GM10248 (cell line): Measurements from ENCODE around the gene KIDINS220.

Experiments
- CTCF ChIA-PET: fragments of 300-600 bp; sonication (Branson Sonifier 250); formaldehyde crosslinking; extraction: SDS; loops from one replicate; lab custom pipeline; 2021; ENCODE audit warnings: antibody characterized with exemption; lab: Yijun Ruan, JAX
- POLR2A ChIA-PET: fragments of 350-650 bp; sonication (Branson Sonifier 250); formaldehyde crosslinking; extraction: SDS; loops from one replicate; lab custom pipeline; 2020; ENCODE audit warnings: antibody characterized with exemption; lab: Yijun Ruan, JAX
- DNase-seq: peaks from one replicate; pipeline ENCODE4 v3.0.0; 2012; ENCODE audit errors: extremely low spot score
- TF ChIP-seq, protein P1 (sequence below): IDR thresholded peaks from 2 replicates; pipeline ENCODE4 v1.5.1; 2012; ENCODE audit warnings: mild to moderate bottlenecking, low read depth; ENCODE audit errors: extremely low read depth, missing control alignments, control extremely low read depth

KIDINS220 gene

GRCh38 chr2:8805278-8806210, 31.9 kb downstream of the KIDINS220 start:
- TF ChIP-seq, protein P1, sequence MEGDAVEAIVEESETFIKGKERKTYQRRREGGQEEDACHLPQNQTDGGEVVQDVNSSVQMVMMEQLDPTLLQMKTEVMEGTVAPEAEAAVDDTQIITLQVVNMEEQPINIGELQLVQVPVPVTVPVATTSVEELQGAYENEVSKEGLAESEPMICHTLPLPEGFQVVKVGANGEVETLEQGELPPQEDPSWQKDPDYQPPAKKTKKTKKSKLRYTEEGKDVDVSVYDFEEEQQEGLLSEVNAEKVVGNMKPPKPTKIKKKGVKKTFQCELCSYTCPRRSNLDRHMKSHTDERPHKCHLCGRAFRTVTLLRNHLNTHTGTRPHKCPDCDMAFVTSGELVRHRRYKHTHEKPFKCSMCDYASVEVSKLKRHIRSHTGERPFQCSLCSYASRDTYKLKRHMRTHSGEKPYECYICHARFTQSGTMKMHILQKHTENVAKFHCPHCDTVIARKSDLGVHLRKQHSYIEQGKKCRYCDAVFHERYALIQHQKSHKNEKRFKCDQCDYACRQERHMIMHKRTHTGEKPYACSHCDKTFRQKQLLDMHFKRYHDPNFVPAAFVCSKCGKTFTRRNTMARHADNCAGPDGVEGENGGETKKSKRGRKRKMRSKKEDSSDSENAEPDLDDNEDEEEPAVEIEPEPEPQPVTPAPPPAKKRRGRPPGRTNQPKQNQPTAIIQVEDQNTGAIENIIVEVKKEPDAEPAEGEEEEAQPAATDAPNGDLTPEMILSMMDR: no peak
- no peak for DNase-seq
- ChIA-PET POLR2A (no interaction called here), CTCF (interaction anchor here (1.4 to 2.3 kb wide), 6 partner anchors 9 to 29 kb away, joined by 3 to 9 read pairs (median 6); no protein-coding TSS in a partner anchor)

DNA sequence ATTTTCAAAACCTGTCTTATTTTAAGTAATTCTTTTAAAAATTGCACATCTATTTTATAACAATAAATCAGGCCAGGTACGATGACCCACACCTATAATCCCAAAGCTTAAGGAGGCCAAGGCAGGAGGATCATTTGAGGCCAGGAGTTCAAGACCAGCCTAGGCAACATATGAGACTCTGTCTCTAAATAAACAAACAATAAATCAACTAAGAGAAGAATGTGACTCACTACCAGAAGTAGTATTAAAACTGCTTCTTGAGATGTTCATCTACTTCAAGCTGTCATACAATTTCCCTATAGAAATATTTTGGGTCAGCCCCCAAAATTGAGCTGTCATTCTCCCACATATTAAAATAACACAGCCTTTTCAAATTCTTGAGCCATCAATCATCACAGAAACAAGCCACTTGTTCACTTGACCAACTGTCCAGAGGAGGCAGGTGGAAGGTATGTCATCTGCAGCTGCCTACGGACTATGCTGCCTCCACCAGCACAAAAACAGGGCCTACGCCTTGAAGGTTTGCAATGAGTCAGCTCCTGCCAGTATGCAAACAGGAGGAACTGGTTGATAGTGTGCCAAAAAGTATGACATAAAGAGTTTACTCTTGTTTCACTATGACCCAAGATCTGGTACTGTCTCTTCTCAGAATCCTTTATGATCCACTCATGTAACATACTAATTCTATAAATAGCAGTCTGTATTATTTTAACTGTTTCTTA, 33.6 kb downstream of the KIDINS220 start:
- DNase-seq: peak; percentile 64
- CTCF ChIA-PET: interaction anchor here (1.0 to 2.3 kb wide), 7 partner anchors 8 to 51 kb away, joined by 3 to 7 read pairs (median 3); no protein-coding TSS in a partner anchor

DNA sequence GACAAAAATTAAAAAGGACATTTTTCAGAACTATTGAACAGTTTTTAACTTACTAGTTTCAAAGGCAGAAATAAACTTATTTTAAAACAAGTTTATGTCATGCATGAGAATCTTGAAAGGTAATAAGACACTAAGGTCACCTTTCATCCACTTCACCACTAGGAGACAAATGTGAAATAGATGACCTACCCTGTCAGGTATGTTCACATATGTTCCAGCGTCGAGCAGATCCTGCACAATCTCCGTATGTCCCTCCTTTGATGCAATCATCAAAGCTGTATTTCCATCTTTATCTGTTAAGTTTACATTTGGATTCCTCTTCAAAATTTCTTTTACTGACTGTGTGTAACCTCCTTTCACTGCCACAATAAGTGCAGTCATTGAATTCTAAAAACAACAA, 34.7 kb downstream of the KIDINS220 start:
- DNase-seq: no peak
- TF ChIP-seq, protein P1: no peak
- POLR2A ChIA-PET: no interaction called here
- CTCF ChIA-PET: interaction anchor here (1.0 kb wide), 1 partner anchor 32 kb away, joined by 3 read pairs; no protein-coding TSS in a partner anchor

More for the DNA sequence above, 33.6 kb downstream of the KIDINS220 start:
- POLR2A ChIA-PET: interaction anchor here (1.0 kb wide), 1 partner anchor 122 kb away, joined by 3 read pairs; the partner anchor contains the start of gene ID2
- TF ChIP-seq, protein P1: peak; percentile 0

DNA sequence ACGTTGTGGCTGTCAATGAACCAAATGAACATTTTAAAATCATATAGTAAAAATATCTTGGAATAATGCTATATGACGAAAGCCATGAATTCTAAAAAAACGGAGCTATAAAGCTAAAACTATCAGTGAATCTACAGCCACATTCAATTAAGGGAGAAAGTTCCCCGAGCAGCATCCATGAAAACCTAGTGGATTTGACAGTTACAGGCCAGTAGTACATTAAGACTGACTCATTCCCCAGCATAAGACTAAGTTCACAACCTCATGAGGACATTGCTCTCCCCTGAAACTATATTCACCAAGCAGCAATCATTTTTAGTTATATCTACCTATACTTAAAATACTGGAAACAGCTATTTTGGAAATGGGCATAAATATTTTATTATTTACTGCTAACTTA, 36.6 kb downstream of the KIDINS220 start:
- no peak for DNase-seq
- ChIA-PET POLR2A (no interaction called here), CTCF (interaction anchor here (1.0 to 1.1 kb wide), 2 partner anchors 12 to 311 kb away, joined by 3 read pairs; no protein-coding TSS in a partner anchor)
- TF ChIP-seq, protein P1: no peak

GRCh38 chr2:8800218-8800617, 37.2 kb downstream of the KIDINS220 start:
- TF ChIP-seq, protein P1: no peak
- DNase-seq: no peak
- POLR2A ChIA-PET: no interaction called here
- CTCF ChIA-PET: interaction anchor here (1.0 to 1.8 kb wide), 2 partner anchors 9 to 311 kb away, joined by 3 to 6 read pairs; no protein-coding TSS in a partner anchor

DNA sequence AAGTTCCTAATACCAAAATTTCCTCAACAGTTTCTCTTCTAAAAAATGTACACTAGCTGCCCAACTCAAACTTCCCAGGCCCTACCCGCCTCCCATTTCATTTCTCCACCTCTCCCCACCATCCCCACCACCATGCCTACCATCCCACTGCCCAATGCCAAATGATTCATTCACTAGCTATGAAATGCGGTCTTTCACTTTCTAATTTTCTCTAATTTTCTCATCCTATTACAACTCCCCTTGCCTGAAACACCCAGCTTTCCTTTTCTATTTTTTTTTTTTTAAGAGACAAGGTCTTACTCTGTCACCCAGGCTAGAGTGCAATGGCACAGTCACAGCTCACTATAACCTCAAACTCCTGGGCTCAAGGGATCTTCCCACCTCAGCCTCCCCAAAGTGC, 38.4 kb downstream of the KIDINS220 start:
- TF ChIP-seq, protein P1: no peak
- CTCF ChIA-PET: interaction anchor here (0.8 to 1.8 kb wide), 3 partner anchors 10 to 38 kb away, joined by 3 to 6 read pairs (median 4); no protein-coding TSS in a partner anchor
- DNase-seq: no peak
- POLR2A ChIA-PET: no interaction called here
